Fibroblast of the aortic adventitia (primary cell): ENCODE data around the gene MCU. TPM values are rescaled to one million over a fixed set of nuclear protein-coding genes. Genes with fewer than 3 reads are reported as not detected.
"Not testable (repeated sequence)": the region's sequence is repeated elsewhere in the genome, so short reads cannot be mapped to it uniquely, and the experiment has no call there.

ENCODE experiments used
- DNase-seq: peaks from one replicate; pipeline ENCODE4 v3.0.0-alpha.2; 2010; ENCODE audit warnings: low read depth
- H3K4me3 ChIP-seq: 2 replicates; pipeline ENCODE4 v1.5.1; 2011; ENCODE audit warnings: low read depth, mild to moderate bottlenecking, control low read depth, low read length, moderate library complexity
- CTCF ChIP-seq: IDR thresholded peaks from 2 replicates; pipeline ENCODE4 v1.5.1; 2011; ENCODE audit warnings: mild to moderate bottlenecking, low read length, control low read depth, inconsistent platforms; ENCODE audit not compliant: insufficient read depth
- total RNA-seq: library from RNA; depleted of rRNA; stranded (reverse); fragments of >200 nt; gene quantifications from 2 replicates; pipeline ENCODE4 v1.2.3, GENCODE V29; 2012; ENCODE audit warnings: low replicate concordance

Gene MCU
- total RNA-seq, 1 donor, result 32.5 TPM

GRCh38 chr10:72692744-72692993 is 726 bp downstream of the MCU start:
- no peak for TF ChIP-seq CTCF
- DNase-seq, result no peak
- H3K4me3 ChIP-seq, result peak overlapping the region; percentile 90

- peak; percentile 45 for DNase-seq
- TF ChIP-seq CTCF, result no peak
- H3K4me3 ChIP-seq, result peak overlapping the region; percentile 90
Observed at GRCh38 chr10:72692994-72693781, 1.2 kb downstream of the MCU start.

GRCh38 chr10:72694476-72695369 is 2.8 kb downstream of the MCU start:
- TF ChIP-seq CTCF, result peak; percentile 64
- peak; percentile 74 for DNase-seq
- H3K4me3 ChIP-seq, result peak overlapping the region; percentile 38

GRCh38 chr10:72695496-72695895 is 3.6 kb downstream of the MCU start:
- TF ChIP-seq CTCF, result no peak
- H3K4me3 ChIP-seq, result no peak overlapping the region
- DNase-seq, result no peak

GRCh38 chr10:72697716-72698115 is 5.8 kb downstream of the MCU start:
- peak; percentile 53 for DNase-seq

GRCh38 chr10:72702465-72702864 is 10.5 kb downstream of the MCU start:
- not testable (repeated sequence) for H3K4me3 ChIP-seq, DNase-seq

More at GRCh38 chr10:72697716-72698115, 5.8 kb downstream of the MCU start:
- TF ChIP-seq CTCF, result no peak
- no peak overlapping the region for H3K4me3 ChIP-seq

GRCh38 chr10:72702868-72703581 is 11.1 kb downstream of the MCU start:
- H3K4me3 ChIP-seq, result no peak overlapping the region
- DNase-seq, result peak; percentile 94
- TF ChIP-seq CTCF, result peak; percentile 34
